Measurements from ENCODE around the gene FMNL2. TPM values are rescaled to one million over a fixed set of nuclear protein-coding genes. Genes with fewer than 3 reads are reported as not detected.

FMNL2 gene
- total RNA-seq, 1 experiment from 2014 or later: 33.6 TPM

DNA sequence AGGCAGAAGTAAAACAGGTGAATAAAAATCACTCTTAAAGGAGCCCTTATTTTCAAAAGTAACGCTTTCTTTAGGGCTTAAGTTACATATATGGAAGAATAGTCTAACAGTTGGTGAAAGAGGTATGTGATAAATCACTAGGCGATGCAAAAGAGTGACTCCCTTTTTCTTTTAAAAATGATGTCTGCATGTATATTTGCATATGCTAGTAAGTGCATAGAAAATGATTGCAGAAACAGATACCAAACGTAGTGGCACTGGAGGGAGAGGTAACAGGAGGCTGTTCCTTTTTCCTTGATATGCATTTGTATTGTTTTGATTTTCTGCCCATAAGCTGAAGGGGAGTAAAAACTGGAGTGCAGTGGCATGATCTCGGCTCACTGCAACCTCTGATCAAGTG lies 224.0 kb downstream of the FMNL2 start:
- no peak overlapping the region for H3K27ac ChIP-seq (ENCODE audit: low read length)
- no peak for TF ChIP-seq SIN3A (IDR thresholded peaks at IDR 0.05; ENCODE audit: borderline replicate concordance, insufficient read depth, low read depth, low read length)
- no peak for TF ChIP-seq POLR2AphosphoS5 (IDR thresholded peaks at IDR 0.05; ENCODE audit: low read depth, low read length)
- no peak for TF ChIP-seq TCF7L2 (IDR thresholded peaks at IDR 0.05; ENCODE audit: low read depth, low read length)
- TF ChIP-seq REST (IDR thresholded peaks at IDR 0.05; ENCODE audit: insufficient read depth in 1 of 2, low read depth in 2 of 2, low read length in 1 of 2): no peak
- no peak for TF ChIP-seq CTCF (IDR thresholded peaks at IDR 0.05)
- ChIA-PET CTCF (no interaction called here), POLR2A (no interaction called here)
- intact Hi-C loops (cut with micrococcal nuclease; ENCODE audit: unreplicated experiment): no loop called here
- BruUV-seq (replicated peaks): no TSS peak
- no peaks in the 10 kb centered on the region for H3K4me1 ChIP-seq (ENCODE audit: control insufficient read depth, insufficient read depth, low read length)
- ATAC-seq (no peak), DNase-seq (ENCODE audit: low read depth, low spot score) (no peak)
- H3K27me3 ChIP-seq (ENCODE audit: control insufficient read depth, insufficient read depth, low read length): no peaks in the 10 kb centered on the region
- no peaks in the 10 kb centered on the region; the same call in 1 of the 2 replicates for H3K36me3 ChIP-seq (ENCODE audit: control insufficient read depth, insufficient read depth, low read length)
- no peaks in the 10 kb centered on the region for H3K9me3 ChIP-seq (ENCODE audit: control insufficient read depth, insufficient read depth, low read depth, low read length)
- in situ Hi-C loops (cut with HindIII; ENCODE audit: low pct_unique_long_range_greater_than_20kb, low sequenced_read_pairs): no loop called here
- H3K4me3 ChIP-seq (ENCODE audit: low read depth in 2 of 2, low read length in 2 of 2): no peak overlapping the region

DNA sequence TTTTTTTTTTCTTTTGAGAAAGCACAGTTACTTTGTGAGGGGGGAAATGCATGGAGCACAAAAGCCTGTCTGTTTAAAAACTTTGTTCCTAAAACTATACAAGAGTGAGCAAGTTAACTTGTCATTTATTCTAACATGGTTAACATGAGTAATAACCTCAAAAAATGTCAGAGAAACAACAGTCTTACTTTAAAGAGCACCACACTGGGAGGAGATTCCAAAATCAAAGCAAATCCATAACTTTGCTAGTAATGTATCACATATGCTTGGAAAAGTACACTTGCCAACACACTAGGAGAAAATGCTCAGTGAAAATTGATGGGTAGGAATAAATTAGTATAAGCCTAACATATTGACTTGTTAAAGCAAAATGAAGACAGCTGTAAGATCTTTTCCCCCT lies 225.2 kb downstream of the FMNL2 start:
- Histone ChIP-seq H3K4me3 (ENCODE audit: low read depth in 2 of 2, low read length in 2 of 2) (no peak overlapping the region), H3K27me3 (ENCODE audit: control insufficient read depth, insufficient read depth, low read length) (no peaks in the 10 kb centered on the region), H3K36me3 (ENCODE audit: control insufficient read depth, insufficient read depth, low read length) (no peaks in the 10 kb centered on the region; the same call in 1 of the 2 replicates), H3K27ac (ENCODE audit: low read length) (no peak overlapping the region), H3K9me3 (ENCODE audit: control insufficient read depth, insufficient read depth, low read depth, low read length) (no peaks in the 10 kb centered on the region), H3K4me1 (ENCODE audit: control insufficient read depth, insufficient read depth, low read length) (no peaks in the 10 kb centered on the region)
- POLR2A ChIA-PET: no interaction called here
- CTCF ChIA-PET: no interaction called here
- no peak for DNase-seq (ENCODE audit: low read depth, low spot score)
- TF ChIP-seq TCF7L2 (IDR thresholded peaks at IDR 0.05; ENCODE audit: low read depth, low read length): no peak
- TF ChIP-seq SIN3A (IDR thresholded peaks at IDR 0.05; ENCODE audit: borderline replicate concordance, insufficient read depth, low read depth, low read length): no peak
- TF ChIP-seq POLR2AphosphoS5 (IDR thresholded peaks at IDR 0.05; ENCODE audit: low read depth, low read length): no peak
- no peak for TF ChIP-seq REST (IDR thresholded peaks at IDR 0.05; ENCODE audit: insufficient read depth in 1 of 2, low read depth in 2 of 2, low read length in 1 of 2)
- no peak for TF ChIP-seq CTCF (IDR thresholded peaks at IDR 0.05)
- in situ Hi-C loops (cut with HindIII; ENCODE audit: low pct_unique_long_range_greater_than_20kb, low sequenced_read_pairs): no loop called here
- no peak for ATAC-seq
- BruUV-seq (replicated peaks): no TSS peak
- intact Hi-C loops (cut with micrococcal nuclease; ENCODE audit: unreplicated experiment): no loop called here

All from Panc1 (cell line).